ENCODE results near the gene ZCCHC24. TPM values are rescaled to one million over a fixed set of nuclear protein-coding genes. Genes with fewer than 3 reads are reported as not detected.

ZCCHC24 gene
- total RNA-seq, 2 experiments from 2014 or later, result 0.67 to 0.85 TPM

DNA sequence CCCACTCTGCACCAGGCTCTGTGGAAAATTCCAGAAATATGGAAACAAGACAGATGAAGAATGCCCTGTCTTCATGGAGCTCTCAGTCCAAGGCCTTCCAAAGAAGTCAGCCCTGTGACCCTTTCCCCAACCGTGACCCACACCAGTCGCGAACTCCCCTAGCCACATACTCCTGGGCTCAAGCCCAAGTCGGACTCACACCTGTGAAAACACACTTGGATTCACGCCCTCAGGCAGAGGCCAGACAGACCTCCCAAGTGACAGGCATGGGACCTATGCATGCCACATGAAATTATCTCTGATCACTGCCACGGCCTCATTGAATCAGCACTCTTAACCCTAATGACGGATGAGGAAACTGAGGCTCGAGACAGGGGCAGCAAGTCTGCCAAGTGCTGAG lies 42.5 kb downstream of the ZCCHC24 start:
- Mint-ChIP-seq H3K27ac (no peak overlapping the region), H3K9me3 (no peaks in the 10 kb centered on the region), H3K4me1 (ENCODE audit: low read depth) (no peaks in the 10 kb centered on the region), H3K27me3 (no peaks in the 10 kb centered on the region), H3K4me3 (no peak overlapping the region), H3K36me3 (ENCODE audit: low read depth) (no peaks in the 10 kb centered on the region)
- ChIA-PET POLR2A (no interaction called here), CTCF (no interaction called here)
- ATAC-seq (ENCODE audit: poor library complexity) (no peak), DNase-seq (no peak)
- Histone ChIP-seq H3K4me3 (ENCODE audit: low read length) (no peak overlapping the region), H3K4me1 (ENCODE audit: insufficient read depth, low read length) (peaks cover 8% of the 10 kb centered on the region), H3K27me3 (ENCODE audit: control insufficient read depth in 1 of 2, insufficient read depth in 2 of 2, low read length in 2 of 2) (no peaks in the 10 kb centered on the region), H3K9me3 (ENCODE audit: control insufficient read depth in 1 of 2, insufficient read depth in 1 of 2, low read length in 2 of 2) (no peaks in the 10 kb centered on the region), H3K27ac (ENCODE audit: low read depth in 1 of 2, low read length in 2 of 2) (no peak overlapping the region), H3K36me3 (ENCODE audit: insufficient read depth, low read length) (no peaks in the 10 kb centered on the region)
- intact Hi-C loops (cut with DNase I, micrococcal nuclease), result no loop called here
- TF ChIP-seq, protein P1, sequence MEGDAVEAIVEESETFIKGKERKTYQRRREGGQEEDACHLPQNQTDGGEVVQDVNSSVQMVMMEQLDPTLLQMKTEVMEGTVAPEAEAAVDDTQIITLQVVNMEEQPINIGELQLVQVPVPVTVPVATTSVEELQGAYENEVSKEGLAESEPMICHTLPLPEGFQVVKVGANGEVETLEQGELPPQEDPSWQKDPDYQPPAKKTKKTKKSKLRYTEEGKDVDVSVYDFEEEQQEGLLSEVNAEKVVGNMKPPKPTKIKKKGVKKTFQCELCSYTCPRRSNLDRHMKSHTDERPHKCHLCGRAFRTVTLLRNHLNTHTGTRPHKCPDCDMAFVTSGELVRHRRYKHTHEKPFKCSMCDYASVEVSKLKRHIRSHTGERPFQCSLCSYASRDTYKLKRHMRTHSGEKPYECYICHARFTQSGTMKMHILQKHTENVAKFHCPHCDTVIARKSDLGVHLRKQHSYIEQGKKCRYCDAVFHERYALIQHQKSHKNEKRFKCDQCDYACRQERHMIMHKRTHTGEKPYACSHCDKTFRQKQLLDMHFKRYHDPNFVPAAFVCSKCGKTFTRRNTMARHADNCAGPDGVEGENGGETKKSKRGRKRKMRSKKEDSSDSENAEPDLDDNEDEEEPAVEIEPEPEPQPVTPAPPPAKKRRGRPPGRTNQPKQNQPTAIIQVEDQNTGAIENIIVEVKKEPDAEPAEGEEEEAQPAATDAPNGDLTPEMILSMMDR (IDR thresholded peaks at IDR 0.05), result no peak

- Mint-ChIP-seq H3K9me3 (no peaks in the 10 kb centered on the region), H3K27ac (no peak overlapping the region), H3K4me1 (ENCODE audit: low read depth) (no peaks in the 10 kb centered on the region), H3K36me3 (ENCODE audit: low read depth) (no peaks in the 10 kb centered on the region), H3K4me3 (no peak overlapping the region), H3K27me3 (no peaks in the 10 kb centered on the region)
- Histone ChIP-seq H3K4me1 (ENCODE audit: insufficient read depth, low read length) (peaks cover 8% of the 10 kb centered on the region), H3K27me3 (ENCODE audit: control insufficient read depth in 1 of 2, insufficient read depth in 2 of 2, low read length in 2 of 2) (no peaks in the 10 kb centered on the region), H3K9me3 (ENCODE audit: control insufficient read depth in 1 of 2, insufficient read depth in 1 of 2, low read length in 2 of 2) (no peaks in the 10 kb centered on the region), H3K27ac (ENCODE audit: low read depth in 1 of 2, low read length in 2 of 2) (no peak overlapping the region), H3K36me3 (ENCODE audit: insufficient read depth, low read length) (no peaks in the 10 kb centered on the region), H3K4me3 (ENCODE audit: low read length) (no peak overlapping the region)
- TF ChIP-seq, protein P1 (IDR thresholded peaks at IDR 0.05), result no peak
- POLR2A ChIA-PET, result no interaction called here
- DNase-seq (no peak), ATAC-seq (ENCODE audit: poor library complexity) (no peak)
- intact Hi-C loops (cut with DNase I, micrococcal nuclease), result no loop called here
- CTCF ChIA-PET, result no interaction called here
Measured at GRCh38 chr10:79402625-79402946, 42.8 kb downstream of the ZCCHC24 start.

DNA sequence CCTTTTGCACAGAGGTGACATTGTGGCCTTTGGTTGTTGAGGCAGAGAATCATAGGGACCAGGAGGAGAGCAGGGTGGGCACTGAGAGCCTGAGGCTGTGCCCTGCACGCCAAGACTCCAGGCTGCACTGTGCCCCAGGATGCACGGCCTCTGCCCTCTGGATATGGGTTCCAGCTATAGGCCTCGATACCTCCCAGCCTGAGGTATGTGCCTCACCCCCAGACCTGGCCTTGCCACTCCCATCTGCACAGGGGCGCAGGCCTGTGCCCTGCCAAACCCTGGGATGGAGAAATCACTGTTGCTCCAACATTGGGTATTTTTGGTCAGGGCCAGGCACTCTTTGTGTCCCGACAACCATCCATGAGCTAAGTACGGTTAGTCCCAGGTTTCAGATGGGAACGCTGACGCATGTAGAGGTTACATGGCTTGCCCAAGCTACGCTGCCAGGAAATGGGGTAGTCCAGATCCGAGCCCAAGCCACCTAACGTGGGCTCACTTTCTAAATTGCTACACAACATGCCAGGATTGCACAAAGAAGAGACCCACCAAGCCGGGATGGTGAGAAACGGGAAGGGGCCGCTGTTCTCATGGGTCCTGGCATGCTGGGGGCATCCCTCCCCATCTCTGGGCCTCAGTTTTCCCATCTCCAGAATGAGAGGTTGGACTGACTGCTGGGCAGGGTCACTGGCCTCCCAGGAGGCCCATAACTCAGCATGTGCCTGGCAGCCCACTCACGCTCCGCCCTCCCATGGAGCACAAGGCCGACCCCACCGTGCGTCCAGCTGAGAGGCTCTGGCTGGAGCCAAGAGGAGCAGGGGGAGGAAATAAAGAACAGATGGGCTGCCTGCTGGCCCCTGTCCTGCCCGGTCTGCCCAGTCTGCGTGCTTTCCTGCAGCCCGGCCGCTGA lies 44.2 kb downstream of the ZCCHC24 start:
- ChIA-PET POLR2A (no interaction called here), CTCF (interaction anchor here (0.5 to 0.7 kb wide), 2 partner anchors 70 to 1159 kb away, joined by 3 to 4 read pairs; no protein-coding TSS in a partner anchor)
- Histone ChIP-seq H3K4me3 (ENCODE audit: low read length) (no peak overlapping the region), H3K4me1 (ENCODE audit: insufficient read depth, low read length) (peaks cover 8% of the 10 kb centered on the region), H3K27ac (ENCODE audit: low read depth in 1 of 2, low read length in 2 of 2) (no peak overlapping the region), H3K9me3 (ENCODE audit: control insufficient read depth in 1 of 2, insufficient read depth in 1 of 2, low read length in 2 of 2) (no peaks in the 10 kb centered on the region), H3K36me3 (ENCODE audit: insufficient read depth, low read length) (no peaks in the 10 kb centered on the region), H3K27me3 (ENCODE audit: control insufficient read depth in 1 of 2, insufficient read depth in 2 of 2, low read length in 2 of 2) (no peaks in the 10 kb centered on the region)
- Mint-ChIP-seq H3K4me3 (no peak overlapping the region), H3K27ac (no peak overlapping the region), H3K27me3 (no peaks in the 10 kb centered on the region), H3K36me3 (ENCODE audit: low read depth) (no peaks in the 10 kb centered on the region), H3K4me1 (ENCODE audit: low read depth) (no peaks in the 10 kb centered on the region), H3K9me3 (no peaks in the 10 kb centered on the region)
- intact Hi-C loops (cut with DNase I, micrococcal nuclease), result no loop called here
- ATAC-seq (ENCODE audit: poor library complexity) (no peak), DNase-seq (no peak)
- TF ChIP-seq, protein P1 (IDR thresholded peaks at IDR 0.05), result no peak

All from CD4-positive, alpha-beta T cell (primary cell).